Right hindlimb (tissue), 1 donor: ENCODE results near the gene SFXN4.
"Not testable (repeated sequence)": the region's sequence is repeated elsewhere in the genome, so short reads cannot be mapped to it uniquely, and the experiment has no call there.

Source experiments
- DNase-seq: peaks from one replicate; pipeline ENCODE4 v3.0.0-alpha.2; 2018

Gene SFXN4

GRCh38 chr10:119190353-119190752 lies 24.8 kb upstream of the SFXN4 start:
- no peak for DNase-seq

GRCh38 chr10:119189811-119190282 lies 24.3 kb upstream of the SFXN4 start:
- DNase-seq, result no peak

- no peak for DNase-seq
Observed at GRCh38 chr10:119183664-119184412, 18.3 kb upstream of the SFXN4 start.

DNA sequence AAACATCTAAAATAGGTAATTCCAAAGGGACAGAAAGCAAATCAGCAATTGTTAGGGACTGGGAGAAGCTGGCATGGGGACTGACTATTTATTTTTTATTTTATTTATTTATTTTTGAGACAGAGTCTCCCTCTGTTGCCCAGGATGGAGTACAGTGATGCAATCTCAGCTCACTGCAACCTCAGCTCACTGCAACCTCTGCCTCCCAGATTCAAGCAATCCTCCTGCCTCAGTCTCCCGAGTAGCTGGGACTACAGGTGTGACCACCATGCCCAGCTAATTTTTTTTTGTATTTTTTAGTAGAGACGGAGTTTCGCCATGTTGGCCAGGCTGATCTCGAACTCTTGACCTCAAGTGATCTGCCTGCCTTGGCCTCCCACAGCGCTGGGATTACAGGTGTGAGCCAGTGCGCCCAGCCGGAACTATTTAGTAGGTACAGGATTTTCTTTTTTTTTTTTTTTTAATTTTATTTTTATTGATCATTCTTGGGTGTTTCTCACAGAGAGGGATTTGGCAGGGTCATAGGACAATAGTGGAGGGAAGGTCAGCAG lies 15.4 kb upstream of the SFXN4 start:
- not testable (repeated sequence) for DNase-seq

- peak; percentile 96 for DNase-seq
Observed at GRCh38 chr10:119178372-119179119, 13.0 kb upstream of the SFXN4 start, which contains the start of gene PRDX3. Gene PRDX3 (minus strand): TSS chr10:119178812. CDS start chr10:119178790, 22 bp downstream.

DNA sequence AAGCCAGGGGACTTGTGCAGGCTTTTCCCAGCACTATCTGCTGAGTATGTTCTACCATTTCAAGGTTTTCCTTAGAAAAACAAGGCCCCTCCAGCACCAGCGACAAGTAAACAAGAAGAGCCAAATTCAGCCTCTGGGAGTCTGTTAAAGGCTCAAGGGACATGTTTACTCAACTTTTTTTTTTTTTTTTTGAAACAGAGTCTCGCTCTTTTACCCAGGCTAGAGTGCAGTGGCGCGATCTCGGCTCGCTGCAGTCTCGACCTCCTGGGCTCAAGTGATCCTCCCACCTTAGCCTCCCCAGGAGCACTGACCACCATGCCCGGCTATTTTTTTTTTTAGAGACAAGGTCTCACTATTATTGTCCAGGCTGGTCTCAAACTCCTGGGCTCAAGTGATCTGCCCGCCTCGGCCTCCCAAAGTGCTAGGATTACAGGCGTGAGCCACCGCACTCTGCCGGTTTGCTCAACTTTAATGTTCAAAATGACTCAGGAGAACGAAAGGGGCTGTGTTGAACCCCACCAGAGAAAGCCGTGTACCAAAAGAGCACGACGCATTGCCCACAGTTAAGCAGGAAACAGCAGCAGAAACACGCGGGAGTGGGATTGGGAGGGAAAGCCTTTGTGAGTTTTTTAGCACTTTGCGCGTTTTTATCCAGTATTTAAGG lies 12.3 kb upstream of the SFXN4 start:
- no peak for DNase-seq

GRCh38 chr10:119176166-119176565 lies 10.7 kb upstream of the SFXN4 start:
- DNase-seq, result no peak

- DNase-seq, result no peak
Observed at GRCh38 chr10:119174109-119174508, 8.6 kb upstream of the SFXN4 start.

DNA sequence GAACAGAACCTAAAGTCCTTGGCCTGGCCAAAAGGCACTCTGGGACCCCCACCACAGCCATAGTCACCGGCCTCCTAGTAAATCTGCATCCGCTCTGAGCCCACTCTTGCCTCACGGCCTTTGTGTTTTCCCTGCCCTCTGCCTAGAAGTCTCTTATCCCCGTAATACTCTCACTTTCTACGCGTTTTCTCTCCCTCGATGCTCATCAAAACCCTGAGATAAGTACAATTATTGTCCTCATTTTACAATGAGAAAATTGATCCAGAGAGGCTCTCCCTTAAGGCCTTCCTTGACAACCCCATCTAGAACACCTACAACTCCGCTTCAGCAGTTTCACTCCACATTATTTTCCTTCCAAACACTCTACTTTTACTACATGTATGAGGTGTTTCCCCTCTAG lies 1.5 kb upstream of the SFXN4 start:
- no peak for DNase-seq

DNA sequence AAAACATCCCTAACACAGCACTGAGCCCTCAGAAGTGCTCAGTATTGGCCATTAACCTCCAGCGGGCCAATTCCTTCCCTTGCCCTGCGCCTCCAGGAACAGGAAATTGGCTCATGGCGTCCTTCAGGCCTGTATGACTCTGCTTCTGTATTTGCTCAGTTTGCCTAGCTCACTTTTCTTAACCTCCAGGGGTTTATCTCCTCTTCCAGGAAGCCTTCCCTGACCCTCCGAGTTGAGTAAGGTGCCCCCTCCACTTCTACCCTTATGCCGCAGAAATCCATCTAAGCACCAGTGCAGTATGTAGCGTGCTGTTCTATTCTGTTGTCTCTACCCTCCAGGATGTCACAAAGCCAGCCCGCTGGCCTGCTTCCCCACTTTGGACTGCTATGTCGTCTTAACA lies 1.1 kb upstream of the SFXN4 start:
- no peak for DNase-seq

- no peak for DNase-seq
Observed at GRCh38 chr10:119166118-119166500, 595 bp upstream of the SFXN4 start.

DNA sequence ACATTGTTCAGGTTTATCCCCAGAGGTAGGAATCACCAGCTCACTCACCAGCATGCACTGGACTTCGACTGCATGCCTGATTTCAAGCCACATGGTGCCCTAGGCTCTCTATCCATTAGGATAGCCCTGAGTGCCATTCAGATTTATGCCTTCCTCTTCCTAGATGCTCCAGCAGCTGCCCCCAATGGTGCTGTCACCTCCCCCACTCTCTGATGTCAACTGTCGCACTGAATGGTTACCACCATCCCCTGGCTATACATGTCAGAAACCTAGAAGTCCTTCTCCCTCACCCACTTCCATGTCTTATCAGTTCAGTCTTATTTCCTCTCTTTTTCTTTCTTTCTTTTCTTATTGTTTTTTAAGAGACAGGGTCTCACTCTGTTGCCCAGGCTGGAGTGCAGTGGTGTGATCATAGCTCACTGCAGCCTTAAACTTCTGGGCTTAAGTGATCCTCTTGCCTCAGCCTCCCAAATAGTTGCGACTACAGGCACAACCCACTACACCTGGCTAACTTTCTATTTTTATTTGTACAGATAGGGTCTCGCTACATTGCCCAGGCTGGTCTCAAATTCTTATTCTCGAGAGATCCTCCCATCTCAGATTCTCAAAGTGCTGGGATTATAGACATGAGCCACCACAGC lies 2.9 kb downstream of the SFXN4 start:
- no peak for DNase-seq

- DNase-seq, result no peak
Observed at GRCh38 chr10:119161680-119162451, 3.6 kb downstream of the SFXN4 start.

DNA sequence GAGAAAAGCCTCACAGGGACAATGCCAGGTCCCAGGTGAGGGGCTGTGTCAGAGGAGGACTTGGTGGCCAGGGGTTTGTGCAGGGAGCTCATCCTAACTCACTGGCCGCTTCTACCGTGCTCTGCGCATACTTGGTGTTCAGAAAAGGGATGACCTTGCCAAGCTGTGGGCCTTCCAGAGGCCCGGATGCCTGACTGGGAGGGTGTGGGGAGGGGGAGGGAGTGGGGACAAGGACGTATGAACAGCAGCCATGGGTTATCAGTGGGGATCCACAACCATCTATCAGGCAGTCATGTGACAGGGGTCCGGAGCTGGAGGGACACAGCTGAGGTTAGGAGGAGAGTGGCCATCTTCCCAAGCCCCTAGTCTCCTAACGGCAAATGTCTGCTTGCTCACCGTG lies 6.2 kb downstream of the SFXN4 start:
- DNase-seq, result no peak

DNA sequence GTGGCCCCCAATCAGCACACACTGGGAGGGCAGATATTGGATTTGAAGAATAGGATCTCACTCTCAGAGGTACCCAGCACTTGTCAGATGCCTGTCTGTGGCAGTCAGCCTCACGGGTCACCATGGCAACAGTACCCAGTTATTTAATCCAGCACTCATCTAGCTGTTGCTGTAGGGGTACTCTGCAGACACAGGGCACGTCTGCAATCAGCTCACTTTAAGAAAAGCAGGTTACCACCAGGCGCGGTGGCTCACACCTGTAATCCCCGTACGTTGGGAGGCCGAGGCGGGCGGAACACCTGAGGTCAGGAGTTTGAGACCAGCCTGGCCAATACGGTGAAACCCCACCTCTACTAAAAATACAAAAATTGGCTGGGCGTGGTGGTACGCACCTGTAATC lies 11.9 kb downstream of the SFXN4 start:
- DNase-seq, result no peak

DNA sequence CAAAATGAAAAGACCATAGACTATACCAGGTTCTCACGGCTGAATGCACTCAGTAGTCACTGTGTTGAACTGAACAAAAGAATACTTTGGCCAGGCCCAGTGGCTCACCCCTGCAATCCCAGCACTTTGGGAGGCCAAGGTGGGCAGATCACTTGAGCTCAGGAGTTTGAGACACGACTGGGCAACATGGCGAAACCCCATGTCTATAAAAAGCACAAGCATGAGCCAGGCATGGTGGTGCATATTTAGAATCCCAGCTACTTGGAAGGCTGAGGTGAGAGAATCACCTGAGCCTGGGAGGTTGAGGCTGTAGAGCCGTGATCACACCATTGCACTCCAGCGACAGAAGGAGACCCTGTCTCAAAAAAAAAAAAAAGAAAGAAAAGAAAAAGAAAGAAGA lies 12.5 kb downstream of the SFXN4 start:
- DNase-seq, result no peak

DNA sequence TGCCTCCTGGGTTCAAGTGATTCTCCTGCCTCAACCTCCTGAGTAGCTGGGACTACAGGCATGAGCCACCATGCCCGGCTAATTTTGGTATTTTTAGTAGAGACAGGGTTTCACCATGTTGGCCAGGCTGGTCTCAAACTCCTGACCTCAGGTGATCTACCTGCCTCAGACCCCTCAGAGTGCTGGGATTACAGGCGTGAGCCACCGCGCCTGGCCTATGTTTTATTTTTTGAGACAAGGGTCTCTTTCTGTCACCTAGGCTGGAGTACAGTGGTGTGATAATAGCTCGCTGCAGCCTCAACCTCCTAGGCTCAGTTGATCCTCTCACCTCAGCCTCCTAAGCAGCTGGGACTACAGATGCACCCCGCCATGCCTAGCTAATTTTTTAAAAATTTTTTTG lies 13.9 kb downstream of the SFXN4 start:
- DNase-seq, result not testable (repeated sequence)

DNA sequence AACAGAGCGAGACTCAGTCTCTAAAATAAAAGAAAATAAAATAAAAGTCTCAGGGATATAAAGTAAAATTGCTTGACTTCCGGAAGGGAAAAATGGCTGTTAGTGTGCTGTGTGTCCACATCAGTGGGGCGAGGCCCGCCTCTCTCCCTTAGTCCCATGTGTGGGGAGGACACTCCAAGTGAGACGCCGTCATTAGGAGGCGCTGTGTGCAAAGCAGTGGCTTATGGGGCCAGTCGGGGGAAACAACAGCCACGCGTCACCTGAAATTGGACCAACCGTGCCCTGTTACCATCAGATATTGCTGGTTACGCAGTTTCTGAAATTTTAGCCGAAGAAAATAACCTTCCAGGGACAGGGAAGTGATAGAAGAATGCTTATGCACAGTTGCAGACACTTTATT lies 15.8 kb downstream of the SFXN4 start:
- DNase-seq, result no peak

DNA sequence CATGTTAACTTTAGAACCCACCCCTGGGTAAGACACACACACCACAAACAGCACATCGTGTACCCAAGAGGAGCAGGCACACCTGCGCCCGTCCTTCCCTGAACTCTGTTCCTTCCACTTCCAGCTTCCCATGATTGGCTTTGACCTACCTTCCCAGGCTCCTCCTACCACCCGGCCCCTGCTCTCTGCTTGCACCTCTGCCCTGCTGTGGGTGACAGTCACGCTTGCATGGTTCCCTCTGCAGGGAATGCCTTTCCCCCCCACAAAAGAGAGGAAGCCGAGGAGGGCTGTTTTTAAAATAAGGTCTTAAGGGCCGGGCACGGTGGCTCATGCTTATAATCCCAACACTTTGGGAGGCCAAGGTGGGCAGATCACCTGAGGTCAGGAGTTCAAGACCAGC lies 16.4 kb downstream of the SFXN4 start:
- DNase-seq, result no peak

- DNase-seq, result no peak
Observed at GRCh38 chr10:119143657-119144056, 21.9 kb downstream of the SFXN4 start.

- DNase-seq, result no peak
Observed at GRCh38 chr10:119140603-119141245, 24.8 kb downstream of the SFXN4 start.
